ENCODE data around the gene TSSC4.
A peak's percentile ranks its signal among the peaks of the same experiment; 100 is the strongest.

The TSSC4 gene

GRCh38 chr11:2432628-2433071 is 32.1 kb downstream of the TSSC4 start (continued):
- TF ChIP-seq, protein P1, sequence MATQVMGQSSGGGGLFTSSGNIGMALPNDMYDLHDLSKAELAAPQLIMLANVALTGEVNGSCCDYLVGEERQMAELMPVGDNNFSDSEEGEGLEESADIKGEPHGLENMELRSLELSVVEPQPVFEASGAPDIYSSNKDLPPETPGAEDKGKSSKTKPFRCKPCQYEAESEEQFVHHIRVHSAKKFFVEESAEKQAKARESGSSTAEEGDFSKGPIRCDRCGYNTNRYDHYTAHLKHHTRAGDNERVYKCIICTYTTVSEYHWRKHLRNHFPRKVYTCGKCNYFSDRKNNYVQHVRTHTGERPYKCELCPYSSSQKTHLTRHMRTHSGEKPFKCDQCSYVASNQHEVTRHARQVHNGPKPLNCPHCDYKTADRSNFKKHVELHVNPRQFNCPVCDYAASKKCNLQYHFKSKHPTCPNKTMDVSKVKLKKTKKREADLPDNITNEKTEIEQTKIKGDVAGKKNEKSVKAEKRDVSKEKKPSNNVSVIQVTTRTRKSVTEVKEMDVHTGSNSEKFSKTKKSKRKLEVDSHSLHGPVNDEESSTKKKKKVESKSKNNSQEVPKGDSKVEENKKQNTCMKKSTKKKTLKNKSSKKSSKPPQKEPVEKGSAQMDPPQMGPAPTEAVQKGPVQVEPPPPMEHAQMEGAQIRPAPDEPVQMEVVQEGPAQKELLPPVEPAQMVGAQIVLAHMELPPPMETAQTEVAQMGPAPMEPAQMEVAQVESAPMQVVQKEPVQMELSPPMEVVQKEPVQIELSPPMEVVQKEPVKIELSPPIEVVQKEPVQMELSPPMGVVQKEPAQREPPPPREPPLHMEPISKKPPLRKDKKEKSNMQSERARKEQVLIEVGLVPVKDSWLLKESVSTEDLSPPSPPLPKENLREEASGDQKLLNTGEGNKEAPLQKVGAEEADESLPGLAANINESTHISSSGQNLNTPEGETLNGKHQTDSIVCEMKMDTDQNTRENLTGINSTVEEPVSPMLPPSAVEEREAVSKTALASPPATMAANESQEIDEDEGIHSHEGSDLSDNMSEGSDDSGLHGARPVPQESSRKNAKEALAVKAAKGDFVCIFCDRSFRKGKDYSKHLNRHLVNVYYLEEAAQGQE (tag by site-specific recombination; IDR thresholded peaks at IDR 0.05): no peak
- TF ChIP-seq ZNF792 (tag by site-specific recombination; IDR thresholded peaks at IDR 0.05): no peak

GRCh38 chr11:2433106-2433925 is 32.8 kb downstream of the TSSC4 start:
- no peak overlapping the region for H3K27ac ChIP-seq (ENCODE audit: extremely low read depth, low read depth, low read length)
- no peaks in the 10 kb centered on the region for H3K9me3 ChIP-seq (ENCODE audit: control insufficient read depth, insufficient read depth, low read depth, low read length)
- no peaks in the 10 kb centered on the region for H3K36me3 ChIP-seq (ENCODE audit: control insufficient read depth in 2 of 2, insufficient read depth in 1 of 2, low read length in 2 of 2)
- POLR2A ChIA-PET: no interaction called here
- H3K4me1 ChIP-seq (ENCODE audit: control insufficient read depth, insufficient read depth, low read length): no peaks in the 10 kb centered on the region
- TF ChIP-seq BCL11A (tag by site-specific recombination; IDR thresholded peaks at IDR 0.05; ENCODE audit: low read depth): no peak
- TF ChIP-seq ZNF174 (tag by site-specific recombination; IDR thresholded peaks at IDR 0.05): no peak
- no peak for TF ChIP-seq ZNF140 (tag by site-specific recombination; IDR thresholded peaks at IDR 0.05)
- TF ChIP-seq ZNF311 (tag by site-specific recombination; IDR thresholded peaks at IDR 0.05; ENCODE audit: borderline replicate concordance): no peak
- no peak for TF ChIP-seq SALL2 (tag by site-specific recombination; IDR thresholded peaks at IDR 0.05; ENCODE audit: borderline replicate concordance)
- TF ChIP-seq ZNF175 (tag by site-specific recombination; IDR thresholded peaks at IDR 0.05): no peak
- no peak overlapping the region for H3K4me3 ChIP-seq (ENCODE audit: low read depth, low read length)
- CTCF ChIA-PET: interaction anchor here (1.1 kb wide), 1 partner anchor 100 kb away, joined by 3 read pairs; no protein-coding TSS in a partner anchor

- TF ChIP-seq FEZF1 (tag by site-specific recombination; IDR thresholded peaks at IDR 0.05) (no peak), EGR2 (tag by site-specific recombination; IDR thresholded peaks at IDR 0.05; ENCODE audit: low read depth) (0 out of 2 replicates have a peak, but pooled peaks have one; percentile 4), ZNF155 (tag by site-specific recombination; IDR thresholded peaks at IDR 0.05) (no peak), ZNF10 (tag by site-specific recombination; IDR thresholded peaks at IDR 0.05) (no peak), ZNF701 (tag by site-specific recombination; IDR thresholded peaks at IDR 0.05) (no peak), ZNF221 (tag by site-specific recombination; IDR thresholded peaks at IDR 0.05; ENCODE audit: borderline replicate concordance) (no peak), ZNF501 (tag by site-specific recombination; IDR thresholded peaks at IDR 0.05) (no peak)
- no peaks in the 10 kb centered on the region for H3K36me3 ChIP-seq (ENCODE audit: control insufficient read depth in 2 of 2, insufficient read depth in 1 of 2, low read length in 2 of 2)
- ChIA-PET CTCF (no interaction called here), POLR2A (no interaction called here)
- no peaks in the 10 kb centered on the region for H3K9me3 ChIP-seq (ENCODE audit: control insufficient read depth, insufficient read depth, low read depth, low read length)
- H3K4me1 ChIP-seq (ENCODE audit: control insufficient read depth, insufficient read depth, low read length): no peaks in the 10 kb centered on the region
- no peak overlapping the region for H3K4me3 ChIP-seq (ENCODE audit: low read depth, low read length)
- H3K27ac ChIP-seq (ENCODE audit: extremely low read depth, low read depth, low read length): no peak overlapping the region
Measured at GRCh38 chr11:2434008-2434407, 33.5 kb downstream of the TSSC4 start.

- POLR2A ChIA-PET: no interaction called here
- CTCF ChIA-PET: no interaction called here
- Histone ChIP-seq H3K27ac (ENCODE audit: extremely low read depth, low read depth, low read length) (no peak overlapping the region), H3K4me3 (ENCODE audit: low read depth, low read length) (no peak overlapping the region), H3K36me3 (ENCODE audit: control insufficient read depth in 2 of 2, insufficient read depth in 1 of 2, low read length in 2 of 2) (no peaks in the 10 kb centered on the region), H3K4me1 (ENCODE audit: control insufficient read depth, insufficient read depth, low read length) (no peaks in the 10 kb centered on the region), H3K9me3 (ENCODE audit: control insufficient read depth, insufficient read depth, low read depth, low read length) (no peaks in the 10 kb centered on the region)
- no peak for TF ChIP-seq MZF1 (tag by site-specific recombination; IDR thresholded peaks at IDR 0.05; ENCODE audit: borderline replicate concordance)
- no peak for TF ChIP-seq TRIM28 (IDR thresholded peaks at IDR 0.05; ENCODE audit: borderline replicate concordance, low read length)
- TF ChIP-seq KLF7 (tag by site-specific recombination; IDR thresholded peaks at IDR 0.05; ENCODE audit: borderline replicate concordance): no peak
- TF ChIP-seq ZNF280D (tag by site-specific recombination; IDR thresholded peaks at IDR 0.05): no peak
- TF ChIP-seq ZNF394 (tag by site-specific recombination; IDR thresholded peaks at IDR 0.05; ENCODE audit: borderline replicate concordance): no peak
Measured at GRCh38 chr11:2434506-2435255, 34.1 kb downstream of the TSSC4 start.
